B cell (primary cell): ENCODE data around the gene SFRP4.

Source experiments
- EZH2 ChIP-seq: IDR thresholded peaks from 2 replicates; pipeline ENCODE4 v1.6.1; 2012; ENCODE audit warnings: borderline replicate concordance, low read depth, mild to moderate bottlenecking, moderate library complexity, low read length; ENCODE audit not compliant: insufficient read depth, poor library complexity, severe bottlenecking
- TF ChIP-seq, protein P1 (sequence below): fragments of 200-600 bp; IDR thresholded peaks from one replicate; pipeline ENCODE4 v1.8.0; 2022; ENCODE audit warnings: antibody characterized with exemption, mild to moderate bottlenecking

- TF ChIP-seq, protein P1, sequence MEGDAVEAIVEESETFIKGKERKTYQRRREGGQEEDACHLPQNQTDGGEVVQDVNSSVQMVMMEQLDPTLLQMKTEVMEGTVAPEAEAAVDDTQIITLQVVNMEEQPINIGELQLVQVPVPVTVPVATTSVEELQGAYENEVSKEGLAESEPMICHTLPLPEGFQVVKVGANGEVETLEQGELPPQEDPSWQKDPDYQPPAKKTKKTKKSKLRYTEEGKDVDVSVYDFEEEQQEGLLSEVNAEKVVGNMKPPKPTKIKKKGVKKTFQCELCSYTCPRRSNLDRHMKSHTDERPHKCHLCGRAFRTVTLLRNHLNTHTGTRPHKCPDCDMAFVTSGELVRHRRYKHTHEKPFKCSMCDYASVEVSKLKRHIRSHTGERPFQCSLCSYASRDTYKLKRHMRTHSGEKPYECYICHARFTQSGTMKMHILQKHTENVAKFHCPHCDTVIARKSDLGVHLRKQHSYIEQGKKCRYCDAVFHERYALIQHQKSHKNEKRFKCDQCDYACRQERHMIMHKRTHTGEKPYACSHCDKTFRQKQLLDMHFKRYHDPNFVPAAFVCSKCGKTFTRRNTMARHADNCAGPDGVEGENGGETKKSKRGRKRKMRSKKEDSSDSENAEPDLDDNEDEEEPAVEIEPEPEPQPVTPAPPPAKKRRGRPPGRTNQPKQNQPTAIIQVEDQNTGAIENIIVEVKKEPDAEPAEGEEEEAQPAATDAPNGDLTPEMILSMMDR = no peak
- TF ChIP-seq EZH2 = no peak
Observed at GRCh38 chr7:37918526-37918925, 1.9 kb upstream of the SFRP4 start.
